Measurements from ENCODE around the gene SNIP1. TPM values are rescaled to one million over a fixed set of nuclear protein-coding genes. Genes with fewer than 3 reads are reported as not detected.
A peak's percentile ranks its signal among the peaks of the same experiment; 100 is the strongest.

SNIP1 gene
- total RNA-seq, 1 experiment from 2014 or later: 23.5 TPM

- CTCF ChIA-PET: no interaction called here
- Histone ChIP-seq H3K4me2 (no peak overlapping the region), H3K27ac (no peak overlapping the region), H3K4me1 (replicated peaks; ENCODE audit: insufficient read depth) (peaks cover 12% of the 10 kb centered on the region; the same call in 1 of the 2 replicates), H3K4me3 (no peak overlapping the region), H4K20me1 (ENCODE audit: insufficient read depth) (no peaks in the 10 kb centered on the region), H3F3A (ENCODE audit: insufficient read depth, low read depth) (peaks cover 6% of the 10 kb centered on the region; the same call in 1 of the 2 replicates), H2AFZ (no peak overlapping the region), H3K27me3 (ENCODE audit: insufficient read depth, low read depth) (no peaks in the 10 kb centered on the region), H3K9me3 (ENCODE audit: insufficient read depth, low read depth) (no peaks in the 10 kb centered on the region; the same call in 1 of the 2 replicates), H3K79me2 (ENCODE audit: low read depth) (no peaks in the 10 kb centered on the region), H3K9me2 (ENCODE audit: insufficient read depth) (no peaks in the 10 kb centered on the region), H3K36me3 (ENCODE audit: low read depth) (peaks cover 27% of the 10 kb centered on the region)
- intact Hi-C loops (cut with micrococcal nuclease; ENCODE audit: unreplicated experiment): no loop called here
- BruUV-seq (replicated peaks): no TSS peak
- no peak for DNase-seq
- TF ChIP-seq, protein P1, sequence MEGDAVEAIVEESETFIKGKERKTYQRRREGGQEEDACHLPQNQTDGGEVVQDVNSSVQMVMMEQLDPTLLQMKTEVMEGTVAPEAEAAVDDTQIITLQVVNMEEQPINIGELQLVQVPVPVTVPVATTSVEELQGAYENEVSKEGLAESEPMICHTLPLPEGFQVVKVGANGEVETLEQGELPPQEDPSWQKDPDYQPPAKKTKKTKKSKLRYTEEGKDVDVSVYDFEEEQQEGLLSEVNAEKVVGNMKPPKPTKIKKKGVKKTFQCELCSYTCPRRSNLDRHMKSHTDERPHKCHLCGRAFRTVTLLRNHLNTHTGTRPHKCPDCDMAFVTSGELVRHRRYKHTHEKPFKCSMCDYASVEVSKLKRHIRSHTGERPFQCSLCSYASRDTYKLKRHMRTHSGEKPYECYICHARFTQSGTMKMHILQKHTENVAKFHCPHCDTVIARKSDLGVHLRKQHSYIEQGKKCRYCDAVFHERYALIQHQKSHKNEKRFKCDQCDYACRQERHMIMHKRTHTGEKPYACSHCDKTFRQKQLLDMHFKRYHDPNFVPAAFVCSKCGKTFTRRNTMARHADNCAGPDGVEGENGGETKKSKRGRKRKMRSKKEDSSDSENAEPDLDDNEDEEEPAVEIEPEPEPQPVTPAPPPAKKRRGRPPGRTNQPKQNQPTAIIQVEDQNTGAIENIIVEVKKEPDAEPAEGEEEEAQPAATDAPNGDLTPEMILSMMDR (conservative IDR thresholded peaks at IDR 0.05): no peak
- no peak for TF ChIP-seq EZH2 (IDR thresholded peaks at IDR 0.05; ENCODE audit: low read depth)
- POLR2A ChIA-PET (ENCODE audit: unreplicated experiment): no interaction called here
Measured at GRCh38 chr1:37502104-37502503, 52.0 kb downstream of the SNIP1 start.

DNA sequence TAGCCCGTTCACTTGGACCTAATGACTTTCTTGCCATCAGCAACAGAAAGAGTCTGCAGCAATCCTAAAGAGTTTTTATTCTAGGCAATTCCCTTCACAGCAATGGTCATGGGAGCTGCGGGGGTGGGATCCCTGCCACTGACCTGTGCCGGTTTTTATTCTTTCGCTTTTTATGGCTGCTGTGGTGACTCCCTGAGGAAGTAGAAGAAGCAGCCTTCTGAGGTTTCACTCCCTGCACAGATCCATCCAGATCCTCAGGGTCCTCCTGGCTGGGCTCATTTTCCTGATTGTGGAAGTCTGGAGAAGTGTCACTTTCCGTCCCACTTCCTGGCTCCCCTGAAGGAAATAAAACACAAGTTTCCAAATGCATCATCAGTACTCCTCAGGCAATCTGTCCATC is 52.4 kb downstream of the SNIP1 start:
- no peak overlapping the region for H3K4me2 ChIP-seq
- TF ChIP-seq, protein P1 (conservative IDR thresholded peaks at IDR 0.05): no peak
- TF ChIP-seq EZH2 (IDR thresholded peaks at IDR 0.05; ENCODE audit: low read depth): no peak
- H3K36me3 ChIP-seq (ENCODE audit: low read depth): peaks cover 27% of the 10 kb centered on the region
- no peaks in the 10 kb centered on the region for H3K9me2 ChIP-seq (ENCODE audit: insufficient read depth)
- intact Hi-C loops (cut with micrococcal nuclease; ENCODE audit: unreplicated experiment): no loop called here
- peaks cover 16% of the 10 kb centered on the region for H3K4me1 ChIP-seq (replicated peaks; ENCODE audit: insufficient read depth)
- H3K4me3 ChIP-seq: no peak overlapping the region
- H3K9me3 ChIP-seq (ENCODE audit: insufficient read depth, low read depth): no peaks in the 10 kb centered on the region; the same call in 1 of the 2 replicates
- no peak overlapping the region for H3K27ac ChIP-seq
- no peaks in the 10 kb centered on the region for H4K20me1 ChIP-seq (ENCODE audit: insufficient read depth)
- no TSS peak for BruUV-seq (replicated peaks)
- H3K27me3 ChIP-seq (ENCODE audit: insufficient read depth, low read depth): no peaks in the 10 kb centered on the region
- ChIA-PET POLR2A (ENCODE audit: unreplicated experiment) (no interaction called here), CTCF (no interaction called here)
- peaks cover 11% of the 10 kb centered on the region; the same call in 1 of the 2 replicates for H3F3A ChIP-seq (ENCODE audit: insufficient read depth, low read depth)
- no peak for DNase-seq
- no peak overlapping the region for H2AFZ ChIP-seq
- H3K79me2 ChIP-seq (ENCODE audit: low read depth): no peaks in the 10 kb centered on the region

DNA sequence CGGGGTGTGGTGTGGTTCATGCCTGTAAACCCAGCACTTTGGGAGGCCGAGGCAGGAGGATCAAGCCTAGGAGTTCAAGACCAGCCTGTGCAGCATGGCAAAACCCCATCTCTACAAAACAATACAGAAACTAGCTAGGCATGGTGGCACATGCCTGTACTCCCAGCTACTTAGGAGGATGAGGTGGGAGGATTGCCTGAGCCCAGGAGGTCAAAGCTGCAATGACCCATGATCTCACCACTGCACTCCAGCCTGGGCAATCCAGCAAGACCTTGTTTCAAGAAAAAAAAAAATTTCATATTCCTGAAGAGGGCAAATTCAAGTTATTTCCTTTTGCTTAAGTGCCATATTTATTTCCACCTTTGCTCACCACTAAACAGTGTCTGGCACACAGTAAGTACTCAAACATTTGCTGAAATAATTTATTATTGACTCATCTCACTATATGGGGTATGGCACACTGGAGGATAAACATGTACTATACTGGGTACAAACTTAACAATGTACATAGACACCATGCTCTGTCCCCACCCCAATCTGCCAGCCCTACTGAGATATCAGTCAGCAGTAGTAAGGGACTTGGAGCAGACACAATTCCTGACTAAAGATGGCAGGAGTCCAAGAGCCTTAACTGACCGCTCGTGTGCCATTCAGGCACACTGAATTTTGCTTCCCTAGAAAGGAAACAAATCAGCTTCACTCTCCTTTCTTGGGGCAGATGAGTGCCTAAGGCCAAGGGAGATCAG is 55.0 kb downstream of the SNIP1 start:
- no peak for TF ChIP-seq EZH2 (IDR thresholded peaks at IDR 0.05; ENCODE audit: low read depth)
- TF ChIP-seq, protein P1 (conservative IDR thresholded peaks at IDR 0.05): no peak
- Histone ChIP-seq H3K79me2 (ENCODE audit: low read depth) (no peaks in the 10 kb centered on the region), H2AFZ (no peak overlapping the region), H4K20me1 (ENCODE audit: insufficient read depth) (no peaks in the 10 kb centered on the region), H3K27ac (no peak overlapping the region), H3K9me3 (ENCODE audit: insufficient read depth, low read depth) (no peaks in the 10 kb centered on the region), H3K27me3 (ENCODE audit: insufficient read depth, low read depth) (no peaks in the 10 kb centered on the region), H3K36me3 (ENCODE audit: low read depth) (peaks cover 18% of the 10 kb centered on the region), H3F3A (ENCODE audit: insufficient read depth, low read depth) (peaks cover 11% of the 10 kb centered on the region), H3K4me2 (no peak overlapping the region), H3K4me1 (replicated peaks; ENCODE audit: insufficient read depth) (peaks cover 31% of the 10 kb centered on the region), H3K9me2 (ENCODE audit: insufficient read depth) (no peaks in the 10 kb centered on the region), H3K4me3 (no peak overlapping the region)
- DNase-seq: peak; percentile 50 to 78
- ChIA-PET POLR2A (ENCODE audit: unreplicated experiment) (interaction anchor here (0.6 to 0.7 kb wide), 3 partner anchors 39 to 361 kb away, joined by 7 to 13 read pairs (median 8); no protein-coding TSS in a partner anchor), CTCF (interaction anchor here (0.6 to 1.1 kb wide), 2 partner anchors 11 to 24 kb away, joined by 3 read pairs; no protein-coding TSS in a partner anchor)
- BruUV-seq (replicated peaks): no TSS peak
- intact Hi-C loops (cut with micrococcal nuclease; ENCODE audit: unreplicated experiment): no loop called here

Measured in PC-9 (cell line).